CD4-positive, alpha-beta T cell treated with Interleukin-6 at 100 ng/mL for 8 hours (primary cell): ENCODE data around the gene PXN.
"Not testable (repeated sequence)": the region's sequence is repeated elsewhere in the genome, so short reads cannot be mapped to it uniquely, and the experiment has no call there.

Experiments used
- DNase-seq: peaks from one replicate; pipeline ENCODE4 v3.0.0-alpha.2; 2020; ENCODE audit warnings: mixed read lengths, low spot score

Gene PXN

DNA sequence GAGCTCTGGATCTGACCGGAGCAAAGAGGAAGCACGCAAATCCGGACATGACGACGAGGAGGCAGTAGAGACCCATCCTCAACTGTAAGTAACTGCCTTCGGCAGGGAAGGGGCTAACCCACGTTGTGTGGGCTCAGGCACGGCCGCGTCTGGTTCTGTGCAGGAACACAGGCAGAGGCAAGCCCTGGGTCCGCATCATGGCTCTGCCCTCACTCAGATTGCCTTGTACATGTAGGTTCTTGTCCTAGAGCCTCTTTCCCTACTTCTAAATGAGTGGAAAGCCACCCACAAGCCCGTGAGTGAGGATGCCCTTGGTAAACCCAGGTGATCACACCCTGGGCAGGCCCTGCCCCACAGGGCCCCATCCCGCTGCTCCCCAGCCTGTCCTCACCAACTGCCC lies 55.7 kb downstream of the PXN start:
- DNase-seq = no peak

DNA sequence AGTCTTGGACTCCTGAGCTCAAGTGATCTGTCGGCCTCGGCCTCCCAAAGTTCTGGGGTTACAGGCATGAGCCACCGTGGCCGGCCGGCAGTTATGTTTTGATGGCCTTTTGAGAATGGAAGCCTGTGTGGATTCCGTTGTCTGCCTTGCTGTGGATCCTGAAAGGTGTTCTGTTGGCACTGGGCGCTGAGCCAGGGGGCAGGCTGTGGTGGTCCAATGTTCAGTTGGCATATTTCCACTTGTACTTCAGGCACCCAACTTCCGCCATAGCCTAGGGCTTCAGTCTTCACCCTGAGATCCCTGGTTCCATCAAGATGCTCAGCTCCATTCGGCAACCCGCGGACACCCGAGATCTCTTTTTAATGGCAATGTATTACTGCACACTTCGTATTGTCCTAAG lies 58.3 kb downstream of the PXN start:
- no peak for DNase-seq

DNA sequence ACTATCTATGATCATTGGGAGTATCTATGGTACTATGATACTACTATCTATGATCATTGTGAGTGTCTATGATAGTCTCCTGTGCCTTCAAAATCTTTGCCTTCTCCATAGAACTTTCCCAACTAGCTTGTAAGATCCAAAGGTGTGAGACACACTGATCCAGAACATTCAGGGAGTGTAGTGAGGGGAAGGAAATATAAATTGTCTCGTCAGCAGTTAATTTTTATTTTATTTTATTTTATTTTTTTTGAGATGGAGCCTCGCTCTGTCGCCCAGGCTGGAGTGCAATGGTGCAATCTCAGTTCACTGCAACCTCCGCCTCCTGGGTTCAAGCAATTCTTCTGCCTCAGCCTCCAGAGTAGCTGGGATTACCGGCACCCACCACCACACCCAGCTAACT lies 58.7 kb downstream of the PXN start:
- not testable (repeated sequence) for DNase-seq

DNA sequence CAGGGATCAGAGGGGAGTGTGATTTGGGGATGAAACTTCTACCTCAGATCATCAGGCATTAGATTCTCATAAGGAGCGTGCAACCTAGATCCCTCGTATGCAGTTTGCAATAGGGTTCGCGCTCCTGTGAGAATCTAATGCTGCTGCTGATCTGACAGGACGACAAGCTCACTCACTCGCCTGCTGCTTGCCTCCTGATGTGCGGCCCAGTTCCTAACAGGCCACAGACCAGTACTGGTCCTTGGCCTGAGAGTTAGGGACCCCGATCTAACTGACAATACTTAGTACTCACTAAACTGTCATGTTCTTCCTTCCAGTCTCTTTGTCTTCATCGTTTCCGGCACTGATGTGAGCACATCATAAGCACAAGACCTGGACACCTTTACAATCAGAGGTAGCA lies 59.3 kb downstream of the PXN start:
- DNase-seq = no peak

DNA sequence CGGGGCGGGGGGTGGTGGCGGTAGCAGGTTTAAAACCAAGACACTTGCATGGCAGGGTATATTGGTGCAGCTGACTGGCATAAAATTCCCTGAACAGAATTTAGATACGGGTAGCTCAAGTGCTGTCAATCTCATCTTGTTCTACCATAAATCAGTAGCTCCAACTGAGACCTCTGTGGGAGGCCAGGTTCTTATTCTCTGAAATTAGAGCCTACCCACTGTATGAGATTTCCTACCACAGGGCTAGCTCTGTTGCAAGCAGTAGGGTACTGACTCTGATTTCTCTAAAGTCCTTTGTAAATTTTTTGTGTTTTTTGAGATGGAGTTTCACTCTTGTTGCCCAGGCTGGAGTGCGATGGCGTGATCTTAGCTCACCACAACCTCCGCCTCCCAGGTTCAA lies 61.4 kb downstream of the PXN start:
- no peak for DNase-seq

DNA sequence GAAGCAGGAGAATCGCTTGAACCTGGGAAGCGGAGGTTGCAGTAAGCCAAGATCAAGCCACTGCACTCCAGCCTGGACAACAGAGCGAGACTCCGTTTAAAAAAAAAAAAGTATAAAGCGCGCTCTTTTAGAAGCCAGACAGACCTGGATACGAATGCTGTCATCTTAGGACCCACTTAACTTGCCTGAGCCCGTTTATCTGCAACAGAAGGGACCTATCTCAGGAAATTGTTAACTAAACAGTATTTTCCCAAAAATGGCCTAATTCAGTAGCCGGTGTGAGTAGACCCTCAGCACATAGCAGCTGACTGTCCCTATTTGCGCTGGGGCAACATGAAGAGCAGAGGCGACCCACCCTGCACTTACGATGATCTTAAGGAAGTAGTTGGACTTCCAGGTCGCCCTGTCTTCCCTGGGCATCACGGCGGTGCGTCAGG lies 65.1 kb downstream of the PXN start:
- DNase-seq = no peak

DNA sequence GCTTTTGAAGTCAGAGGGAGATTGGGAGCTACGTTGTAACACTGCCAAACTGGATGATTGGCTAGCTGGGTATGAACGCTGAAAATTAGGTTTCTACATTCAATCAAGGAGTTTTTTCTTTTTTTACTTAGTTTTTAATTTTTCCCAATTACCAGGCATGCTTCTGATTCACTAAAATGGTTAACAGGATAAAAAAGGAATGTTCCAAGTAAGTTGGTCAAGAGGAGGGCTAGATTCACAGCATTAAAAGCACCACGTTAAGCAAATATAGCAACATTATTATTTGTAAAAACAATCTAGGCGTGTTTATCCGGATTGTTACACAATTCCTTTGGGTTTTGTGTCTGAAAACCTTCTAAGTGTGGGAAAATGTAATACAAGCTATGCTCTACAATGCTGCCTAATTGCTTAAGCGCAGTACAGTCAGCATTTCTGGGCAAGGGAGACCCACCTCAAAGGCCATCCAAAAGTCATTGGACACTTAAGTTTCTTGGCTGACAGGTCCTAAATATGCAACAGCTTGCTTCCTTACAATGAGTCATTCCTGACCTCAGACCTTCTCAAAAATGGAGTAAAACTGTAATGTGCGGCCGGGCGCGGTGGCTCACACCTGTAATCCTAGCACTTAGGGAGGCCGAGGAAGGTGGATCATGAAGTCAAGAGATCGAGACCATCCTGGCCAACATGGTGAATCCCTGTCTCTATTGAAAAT lies 65.8 kb downstream of the PXN start:
- DNase-seq = peak; percentile 8

DNA sequence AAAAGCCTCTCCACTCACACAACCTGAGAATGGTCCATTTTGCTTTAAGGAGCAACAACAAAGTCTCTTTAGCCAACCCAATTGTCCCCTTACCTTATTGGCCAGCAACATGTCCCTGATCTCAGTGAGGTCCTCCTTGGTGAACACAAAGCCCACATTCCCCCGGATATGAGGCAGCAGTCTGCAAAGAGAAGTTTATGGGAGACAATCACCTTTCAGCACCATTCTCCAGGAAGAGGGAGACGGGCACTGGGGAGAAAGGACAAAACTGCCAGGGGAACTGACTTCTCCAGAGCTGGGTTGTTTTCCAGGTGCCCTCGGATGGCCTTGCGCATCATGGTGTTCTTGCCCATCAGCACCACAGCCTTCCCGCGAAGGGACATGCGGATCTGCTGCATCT lies 66.5 kb downstream of the PXN start:
- DNase-seq = no peak

DNA sequence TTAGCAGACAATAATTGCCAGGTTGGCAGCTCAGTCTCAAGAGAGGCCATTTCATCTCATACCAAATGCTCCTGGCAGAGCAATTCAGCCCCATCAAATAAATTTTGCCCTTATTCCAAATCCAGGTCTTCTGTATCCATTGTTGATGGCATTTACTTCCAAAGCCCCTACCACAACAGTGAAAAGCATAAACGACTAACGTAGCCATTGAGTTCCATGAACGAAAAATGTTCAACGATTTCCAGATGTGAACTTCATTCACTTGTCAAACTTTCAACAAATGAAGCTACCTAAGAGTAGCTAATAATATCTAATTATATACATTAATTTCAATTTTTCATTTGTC lies 68.0 kb downstream of the PXN start:
- no peak for DNase-seq

DNA sequence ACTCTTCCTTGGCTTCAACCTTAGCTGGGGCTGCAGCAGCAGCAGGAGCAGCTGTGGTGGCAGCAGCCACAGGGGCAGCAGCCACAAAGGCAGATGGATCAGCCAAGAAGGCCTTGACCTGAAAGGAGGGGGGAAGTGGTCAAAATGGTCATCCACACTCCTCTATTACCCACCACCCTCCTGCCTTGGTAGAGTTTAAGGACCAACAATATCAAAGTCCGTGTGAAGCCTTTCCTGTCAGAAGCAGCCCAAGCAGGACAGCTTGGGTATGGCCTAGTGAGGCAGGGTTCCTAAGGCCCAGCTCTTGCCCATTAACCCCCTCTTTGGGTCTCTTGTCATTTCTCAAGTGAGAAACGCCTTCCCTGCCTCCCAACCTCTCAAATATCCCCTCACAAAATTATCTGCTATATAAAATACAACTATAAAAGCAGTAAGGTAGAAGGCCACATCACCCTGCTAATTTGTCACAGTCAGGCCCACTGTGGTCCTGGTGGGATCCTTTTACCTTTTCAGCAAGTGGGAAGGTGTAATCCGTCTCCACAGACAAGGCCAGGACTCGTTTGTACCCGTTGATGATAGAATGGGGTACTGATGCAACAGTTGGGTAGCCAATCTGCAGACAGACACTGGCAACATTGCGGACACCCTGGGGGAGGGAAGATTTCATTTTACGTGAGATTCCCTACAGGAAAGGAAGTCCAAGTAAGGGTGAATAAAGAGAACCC lies 68.6 kb downstream of the PXN start:
- not testable (repeated sequence) for DNase-seq

DNA sequence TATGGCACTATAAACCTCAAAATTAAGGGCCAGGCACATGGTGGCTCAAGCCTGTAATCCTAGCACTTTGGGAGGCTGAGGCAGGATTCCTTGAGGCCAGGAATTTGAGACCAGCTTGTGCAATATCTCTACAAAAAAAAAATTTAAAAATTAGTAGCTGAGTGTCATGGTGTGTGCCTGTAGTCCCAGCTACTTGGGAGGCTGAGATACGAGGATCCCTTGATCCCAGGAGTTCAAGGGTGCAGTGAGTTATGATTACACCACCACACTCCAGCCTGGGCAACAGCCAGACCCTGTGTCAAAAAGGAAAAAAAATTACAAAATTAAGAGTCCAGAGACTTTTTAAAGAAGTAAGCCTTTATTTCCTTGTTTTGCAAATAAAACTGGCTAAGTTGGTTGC lies 69.2 kb downstream of the PXN start:
- DNase-seq = no peak

DNA sequence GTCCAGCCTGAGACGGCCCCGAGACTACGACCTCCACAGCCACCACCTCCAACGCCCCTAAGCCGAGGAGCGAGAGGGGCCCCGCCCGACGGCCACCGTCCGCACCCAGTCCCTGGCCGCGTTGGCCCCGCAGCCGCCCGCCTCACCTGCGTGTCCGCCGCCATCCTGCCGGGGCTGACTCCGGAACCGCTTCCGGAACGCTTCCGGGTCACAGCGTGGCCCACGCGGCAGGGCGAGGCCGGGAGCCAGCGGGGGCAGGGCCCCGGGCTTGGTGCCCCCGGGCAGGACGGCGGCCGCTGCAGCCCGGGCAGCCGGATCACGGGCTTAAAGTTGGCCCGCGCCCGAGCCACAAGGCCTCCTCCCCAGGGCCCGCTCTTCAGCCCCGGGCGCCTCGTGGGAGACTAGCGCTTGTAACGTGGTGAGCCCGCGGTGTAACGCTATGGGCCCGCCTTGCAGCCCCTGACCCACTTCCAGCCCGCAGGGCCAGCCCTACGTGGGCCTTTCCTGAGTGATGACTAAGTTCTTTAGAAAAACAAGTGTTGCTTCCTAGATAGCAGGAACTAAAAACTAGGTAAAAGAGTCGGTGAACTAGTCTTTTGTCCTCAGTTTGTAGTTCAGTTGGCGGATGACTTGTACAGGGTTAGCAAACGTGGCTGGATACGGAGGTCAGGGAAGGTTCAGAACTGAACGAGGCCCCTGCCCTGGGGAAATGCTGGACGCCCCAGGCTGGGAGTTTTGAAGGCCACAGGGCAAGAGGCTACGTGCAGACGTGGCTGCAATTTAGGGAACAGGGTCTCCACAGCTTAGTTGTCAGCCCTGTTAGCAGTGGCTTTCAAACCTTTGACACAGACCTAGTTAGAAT lies 70.8 kb downstream of the PXN start, which contains the start of gene GCN1:
Gene GCN1 (minus strand): TSS at position 182 of the 862 bp plus-strand sequence. CDS start 18 bp downstream, at position 164.
- peak; percentile 84 for DNase-seq

DNA sequence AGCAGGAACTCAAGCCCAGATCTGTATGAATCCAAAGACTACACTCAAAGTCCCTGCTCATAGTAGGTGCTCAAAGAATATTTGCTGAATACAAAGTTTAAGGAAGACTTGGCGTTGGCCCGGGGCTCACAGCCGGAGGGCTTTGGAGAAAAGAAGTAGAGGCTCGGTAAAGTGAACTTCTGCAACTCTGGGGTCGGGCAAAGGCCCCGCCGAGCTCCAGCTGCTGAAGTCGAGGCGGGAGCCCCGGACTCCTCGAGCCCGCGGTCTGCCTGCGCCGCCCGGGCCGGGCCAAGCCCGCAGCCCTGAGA lies 71.3 kb downstream of the PXN start:
- no peak for DNase-seq

DNA sequence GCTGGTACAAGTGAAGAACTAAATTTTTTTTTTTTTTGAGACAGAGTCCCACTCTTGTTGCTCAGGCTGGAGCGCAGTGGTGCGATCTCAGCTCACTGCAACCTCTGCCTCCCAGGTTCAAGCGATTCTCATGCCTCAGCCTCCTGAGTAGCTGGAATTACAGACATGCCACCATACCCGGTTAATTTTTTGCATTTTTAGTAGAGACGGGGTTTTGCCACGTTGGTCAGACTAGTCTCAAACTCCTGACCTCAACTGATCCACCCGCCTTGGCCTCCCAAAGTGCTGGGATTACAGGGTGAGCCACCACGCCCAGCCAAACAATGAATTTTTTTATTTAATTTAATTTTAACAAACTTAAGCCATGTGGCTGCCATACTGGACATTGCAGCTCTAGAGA lies 72.2 kb downstream of the PXN start:
- DNase-seq = not testable (repeated sequence)

DNA sequence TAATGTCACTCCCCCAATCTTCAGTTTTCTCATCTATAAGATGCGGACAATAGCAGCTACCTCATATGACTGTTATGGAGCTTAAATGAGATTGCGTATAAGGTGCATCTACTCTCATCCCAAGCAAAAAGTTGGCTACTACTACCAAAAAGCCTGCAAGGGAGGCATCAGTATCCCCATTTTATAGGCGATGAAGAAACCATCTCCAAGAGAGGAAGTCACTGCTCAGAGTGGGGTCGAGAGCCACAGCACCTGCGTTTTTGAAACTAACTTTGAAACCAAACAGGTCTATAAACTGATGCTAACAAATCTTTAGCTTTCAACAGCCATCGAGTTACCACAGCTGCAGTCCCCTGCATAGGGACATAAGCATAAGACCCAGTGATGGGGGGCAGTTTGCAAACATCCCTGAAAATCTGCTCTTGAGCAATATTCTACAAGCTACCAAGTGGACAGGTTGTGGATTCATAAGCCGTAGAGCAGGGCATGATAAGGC lies 74.5 kb downstream of the PXN start:
- DNase-seq = no peak

DNA sequence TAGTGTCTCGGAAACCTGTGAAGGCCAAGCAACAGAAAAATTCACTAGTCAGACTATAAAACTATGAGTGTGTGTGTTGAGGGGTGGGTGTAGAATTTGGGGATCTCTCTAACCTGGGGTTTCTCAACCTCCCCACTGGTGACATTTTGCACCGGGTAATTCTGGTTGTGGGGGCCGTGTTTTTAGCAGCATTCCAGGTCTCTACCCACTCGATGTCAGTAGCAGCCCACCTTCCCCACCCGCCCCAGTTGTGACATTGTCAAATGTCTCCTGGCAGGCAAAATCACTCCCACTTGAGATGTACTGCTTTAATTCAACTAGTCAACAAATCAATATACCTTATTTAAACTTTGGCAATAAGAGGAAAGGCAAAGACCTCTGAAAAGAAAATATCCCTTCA lies 75.1 kb downstream of the PXN start:
- DNase-seq = no peak

DNA sequence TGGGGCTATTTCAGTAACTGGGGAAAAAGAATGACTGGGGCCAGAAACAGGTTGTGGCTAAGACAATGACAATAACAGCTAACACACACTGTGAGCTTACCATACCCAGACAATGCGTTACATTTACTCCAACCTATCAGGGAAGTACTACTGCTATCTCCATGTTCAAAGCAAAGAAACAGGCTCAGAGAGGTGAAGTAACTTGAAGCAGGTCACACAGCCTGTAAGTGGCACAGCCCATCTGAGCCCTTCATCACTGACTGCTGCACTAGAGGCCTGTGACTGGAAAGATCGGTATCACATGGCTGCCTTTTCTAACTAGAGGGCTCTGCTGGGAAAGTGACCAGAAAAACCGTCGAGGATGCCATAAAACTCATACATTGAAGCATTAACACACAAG lies 78.9 kb downstream of the PXN start:
- no peak for DNase-seq

DNA sequence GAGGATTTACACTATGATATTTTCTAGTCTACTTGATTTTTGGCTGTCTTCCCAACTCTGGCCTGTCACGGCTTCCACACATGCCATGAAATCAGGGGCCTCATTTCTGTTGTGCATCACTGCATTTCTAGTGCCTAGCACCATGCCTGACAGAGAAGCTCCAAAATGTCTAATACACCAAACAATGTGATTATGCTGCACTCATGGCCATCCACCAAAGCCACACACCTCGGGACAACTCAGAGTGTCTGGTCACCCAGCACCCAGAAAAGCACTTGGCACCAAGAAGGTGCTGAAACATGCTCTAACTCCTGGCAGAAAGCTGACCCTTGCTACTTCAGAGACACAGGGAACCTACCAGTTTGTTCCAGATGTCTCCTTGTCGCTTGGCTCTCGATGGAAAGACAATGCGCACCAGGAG lies 82.3 kb downstream of the PXN start:
- no peak for DNase-seq

DNA sequence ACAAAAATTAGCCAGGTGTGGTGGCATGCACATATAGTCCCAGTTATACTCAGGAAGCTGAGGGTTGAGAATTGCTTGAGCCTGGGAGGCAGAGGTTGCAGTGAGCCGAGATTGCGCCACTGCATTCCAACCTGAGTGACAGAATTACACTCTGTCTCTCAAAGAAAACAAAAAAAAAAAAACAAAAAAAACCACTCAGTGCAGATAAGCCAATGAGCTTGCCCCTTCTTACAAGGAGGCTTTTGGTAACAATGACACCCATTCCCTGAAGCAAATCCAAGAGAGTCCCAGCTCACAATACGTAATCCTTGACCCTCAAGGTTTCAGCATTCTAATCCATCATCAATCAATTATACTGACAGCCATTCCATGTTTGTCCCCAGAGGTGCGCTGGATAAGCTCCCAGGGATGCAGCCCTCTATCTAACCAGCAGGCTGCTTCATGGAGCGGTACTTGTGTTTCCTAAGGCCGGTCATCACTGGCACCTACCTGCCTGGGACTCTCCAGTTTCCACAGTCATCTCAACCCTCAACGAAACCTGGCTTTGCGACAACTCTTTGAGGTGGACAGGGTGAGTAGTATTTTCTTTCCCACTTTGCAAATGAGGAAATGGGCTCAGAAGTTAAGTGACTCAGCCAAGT lies 83.4 kb downstream of the PXN start:
- no peak for DNase-seq

DNA sequence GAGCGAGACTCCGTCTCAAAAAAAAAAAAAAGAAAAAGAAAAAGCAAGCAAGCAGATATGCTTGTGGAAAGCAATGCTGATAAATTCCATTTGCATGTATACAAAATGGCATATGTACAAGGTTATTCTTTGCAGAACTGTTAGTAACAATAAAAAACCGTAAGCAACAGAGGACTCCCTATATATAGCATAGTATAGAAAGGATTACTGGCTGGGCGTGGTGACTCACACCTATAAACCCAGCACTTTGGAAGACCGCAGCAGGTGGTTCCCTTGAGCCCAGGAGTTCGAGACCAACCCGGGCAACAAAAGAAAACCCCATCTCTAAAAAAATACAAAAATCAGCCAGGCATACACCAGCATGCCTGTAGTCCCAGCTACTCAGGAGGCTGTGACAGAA lies 84.6 kb downstream of the PXN start:
- no peak for DNase-seq

DNA sequence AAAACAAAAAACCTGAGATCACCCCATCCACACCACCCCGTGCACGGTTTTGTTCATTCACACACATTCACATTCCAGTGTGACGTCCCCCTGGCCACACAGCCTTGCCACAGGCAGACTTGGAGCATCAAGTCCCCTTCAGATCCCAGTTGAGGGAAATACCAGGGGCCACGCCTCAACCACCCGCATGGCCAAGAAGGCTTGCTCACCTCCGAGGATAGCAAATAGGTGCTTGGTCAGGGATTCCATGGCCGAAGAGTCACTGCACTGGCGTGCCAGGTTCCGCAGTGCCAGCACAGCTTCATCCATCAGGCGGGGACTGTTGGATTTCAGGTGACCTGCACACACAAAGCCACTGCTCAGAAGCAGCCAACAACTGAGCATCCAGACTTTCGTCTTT lies 90.0 kb downstream of the PXN start:
- DNase-seq = no peak

DNA sequence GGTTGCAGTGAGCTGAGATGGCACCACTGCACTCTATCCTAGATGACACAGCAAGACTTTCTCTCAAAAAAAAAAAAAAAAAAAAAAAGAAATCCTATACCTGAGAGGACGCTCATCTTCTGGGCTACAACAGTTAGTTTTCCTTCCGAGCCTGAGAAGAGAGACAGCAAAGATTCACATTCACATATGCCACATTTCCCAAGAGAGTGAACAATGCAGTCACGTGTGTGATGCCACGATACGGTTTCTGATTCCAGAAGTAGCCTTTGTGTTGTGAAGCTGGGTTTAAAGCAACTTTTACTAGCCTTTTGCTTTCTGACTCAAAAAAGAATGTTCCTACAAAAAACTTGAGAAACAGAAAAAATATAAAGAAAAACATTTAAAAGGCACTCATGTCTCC lies 90.5 kb downstream of the PXN start:
- DNase-seq = no peak
